PC-3 (cell line): ENCODE data around the gene RANBP3. TPM values are rescaled to one million over a fixed set of nuclear protein-coding genes. Genes with fewer than 3 reads are reported as not detected.

ENCODE experiments used
- ATAC-seq: fragments of 200-7000 bp; cut with Tn5 transposase; 2 replicates; pipeline ENCODE4 v1.9.1; 2020; ENCODE audit warnings: mild to moderate bottlenecking, moderate library complexity
- BruUV-seq: library from RNA; stranded (reverse); fragments of 400-500 nt; replicated peaks from 2 replicates; lab custom pipeline; 2021; lab: Mats Ljungman, UMichigan
- CTCF ChIA-PET: fragments of 300-600 bp; sonication (Branson Sonifier 250); formaldehyde crosslinking; loops from one replicate; lab custom pipeline; 2022; ENCODE audit warnings: antibody characterized with exemption; lab: Charles Lee
- POLR2A ChIA-PET: fragments of 300-600 bp; sonication (Branson Sonifier 250); formaldehyde crosslinking; loops from one replicate; lab custom pipeline; 2022; ENCODE audit warnings: antibody characterized with exemption; ENCODE audit not compliant: unreplicated experiment; lab: Charles Lee
- DNase-seq: peaks from one replicate; pipeline ENCODE4 v3.0.0-alpha.2; 2015
- H2AFZ ChIP-seq: fragments of 300-600 bp; sonication (generic); 2 replicates; pipeline ENCODE4 v1.6.0; 2016; ENCODE audit warnings: antibody characterized with exemption, low read length
- H3F3A ChIP-seq: fragments of 300-600 bp; sonication (generic); one replicate; pipeline ENCODE4 v1.6.0; 2017; ENCODE audit warnings: antibody characterized with exemption, low read length, control low read depth, mild to moderate bottlenecking; ENCODE audit not compliant: unreplicated experiment
- H3K27ac ChIP-seq: fragments of 300-600 bp; sonication (generic); 2 replicates; pipeline ENCODE4 v1.5.1; 2016; ENCODE audit warnings: mild to moderate bottlenecking, low read length
- H3K27me3 ChIP-seq: fragments of 300-600 bp; sonication (generic); 2 replicates; pipeline ENCODE4 v1.6.1; 2016; ENCODE audit warnings: low read length, mixed read lengths
- H3K36me3 ChIP-seq: fragments of 300-600 bp; sonication (generic); 2 replicates; pipeline ENCODE4 v1.6.1; 2016; ENCODE audit warnings: low read depth, mixed run types, low read length, mixed read lengths
- H3K4me1 ChIP-seq: fragments of 300-600 bp; sonication (generic); 2 replicates; pipeline ENCODE4 v1.5.1; 2016; ENCODE audit warnings: low read length; ENCODE audit not compliant: insufficient read depth
- H3K4me2 ChIP-seq: fragments of 300-600 bp; sonication (generic); 2 replicates; pipeline ENCODE4 v1.6.0; 2016; ENCODE audit warnings: low read length
- H3K4me3 ChIP-seq: fragments of 300-600 bp; sonication (generic); 2 replicates; pipeline ENCODE4 v1.5.1; 2016; ENCODE audit warnings: mild to moderate bottlenecking, low read length, mixed read lengths
- H3K79me2 ChIP-seq: fragments of 300-600 bp; sonication (generic); 2 replicates; pipeline ENCODE4 v1.6.1; 2017; ENCODE audit warnings: low read length, mixed read lengths
- H3K9ac ChIP-seq: fragments of 300-600 bp; sonication (generic); 2 replicates; pipeline ENCODE4 v1.6.0; 2016; ENCODE audit warnings: mild to moderate bottlenecking, low read length
- H3K9me2 ChIP-seq: fragments of 300-600 bp; sonication (generic); replicated peaks from 2 replicates; pipeline ENCODE4 v1.6.1; 2016; ENCODE audit warnings: mixed run types, low read length, mixed read lengths
- H3K9me3 ChIP-seq: fragments of 300-600 bp; sonication (generic); 2 replicates; pipeline ENCODE4 v1.6.1; 2016; ENCODE audit warnings: low read length, mixed read lengths
- H4K20me1 ChIP-seq: fragments of 300-600 bp; sonication (generic); 2 replicates; pipeline ENCODE4 v1.6.1; 2016; ENCODE audit warnings: low read length, mixed read lengths
- CTCF ChIP-seq: fragments of 300-600 bp; sonication (generic); conservative IDR thresholded peaks from 2 replicates; pipeline ENCODE4 v1.5.1; 2017; ENCODE audit warnings: antibody characterized with exemption, low read depth, mild to moderate bottlenecking, low read length
- EZH2 ChIP-seq: fragments of 300-600 bp; sonication (generic); IDR thresholded peaks from one replicate; pipeline ENCODE4 v1.6.1; 2017; ENCODE audit warnings: antibody characterized with exemption, mild to moderate bottlenecking, low read length; ENCODE audit not compliant: unreplicated experiment
- EZH2phosphoT487 ChIP-seq: fragments of 300-600 bp; sonication (generic); IDR thresholded peaks from 2 replicates; pipeline ENCODE4 v1.6.1; 2018; ENCODE audit warnings: mild to moderate bottlenecking, antibody characterized with exemption, low read length, borderline replicate concordance
- intact Hi-C: fragments of 100-400 bp; cut with micrococcal nuclease; formaldehyde crosslinking; loops from 2 replicates; pipeline ENCODE4 v1.9.0; 2023
- total RNA-seq: library from RNA; depleted of rRNA; stranded (reverse); fragments of >200 nt; gene quantifications from 2 replicates; pipeline ENCODE4 v1.2.3, GENCODE V29; 2014

The RANBP3 gene
- total RNA-seq, 1 experiment from 2014 or later: 114 TPM

GRCh38 chr19:6022570-6023064 lies 44.7 kb upstream of the RANBP3 start:
- no peaks in the 10 kb centered on the region for H4K20me1 ChIP-seq
- DNase-seq (no peak), ATAC-seq (no peak; the same call in 1 of the 2 replicates)
- no peaks in the 10 kb centered on the region for H3K9me2 ChIP-seq
- H3K9ac ChIP-seq: peak overlapping the region; percentile 18; the same call in 1 of the 2 replicates
- peak overlapping the region; percentile 51; the same call in 1 of the 2 replicates for H2AFZ ChIP-seq
- peaks cover 35% of the 10 kb centered on the region for H3K4me1 ChIP-seq
- no peaks in the 10 kb centered on the region for H3K9me3 ChIP-seq
- H3K79me2 ChIP-seq: no peaks in the 10 kb centered on the region
- H3K36me3 ChIP-seq: no peaks in the 10 kb centered on the region
- no TSS peak for BruUV-seq
- peak overlapping the region; percentile 32 for H3K4me2 ChIP-seq
- intact Hi-C loops: loop anchor here (1.0 to 5.0 kb wide), 2 partner anchors 35 to 220 kb away; no protein-coding TSS in a partner anchor
- H3K4me3 ChIP-seq: no peak overlapping the region
- CTCF ChIA-PET: interaction anchor here (0.7 to 2.3 kb wide), 9 partner anchors 8 to 219 kb away, joined by 3 to 42 read pairs (median 5); partner anchors contain the start of gene RANBP3
- TF ChIP-seq CTCF: peak; percentile 23; the same call in 1 of the 2 replicates
- TF ChIP-seq EZH2: no peak
- peak overlapping the region; percentile 58 for H3K27ac ChIP-seq
- H3F3A ChIP-seq: no peaks in the 10 kb centered on the region
- H3K27me3 ChIP-seq: no peaks in the 10 kb centered on the region
- POLR2A ChIA-PET: interaction anchor here (0.6 kb wide), 1 partner anchor 22 kb away, joined by 5 read pairs; no protein-coding TSS in a partner anchor

- Histone ChIP-seq H3K79me2 (no peaks in the 10 kb centered on the region), H3K9me3 (no peaks in the 10 kb centered on the region), H4K20me1 (no peaks in the 10 kb centered on the region), H3K9ac (no peak overlapping the region), H3K4me3 (no peak overlapping the region), H3K27ac (no peak overlapping the region), H3K9me2 (no peaks in the 10 kb centered on the region), H3F3A (no peaks in the 10 kb centered on the region), H2AFZ (peak overlapping the region; percentile 62; the same call in 1 of the 2 replicates), H3K36me3 (no peaks in the 10 kb centered on the region), H3K27me3 (no peaks in the 10 kb centered on the region), H3K4me1 (peaks cover 35% of the 10 kb centered on the region), H3K4me2 (peak overlapping the region; percentile 55)
- intact Hi-C loops: loop anchor here (1.0 to 5.0 kb wide), 2 partner anchors 35 to 220 kb away; no protein-coding TSS in a partner anchor
- ChIA-PET CTCF (interaction anchor here (0.5 to 2.3 kb wide), 12 partner anchors 8 to 218 kb away, joined by 3 to 42 read pairs (median 4); partner anchors contain the start of gene RANBP3), POLR2A (interaction anchor here (0.6 kb wide), 1 partner anchor 21 kb away, joined by 5 read pairs; no protein-coding TSS in a partner anchor)
- ATAC-seq (peak; percentile 92), DNase-seq (peak; percentile 85)
- TF ChIP-seq EZH2phosphoT487: no peak
- peak; percentile 93 for TF ChIP-seq CTCF
- no TSS peak for BruUV-seq
Observed at GRCh38 chr19:6021878-6022569, 44.1 kb upstream of the RANBP3 start.
